ENCODE results near the gene EFNA5.

The EFNA5 gene

GRCh38 chr5:107601076-107601475 is 69.7 kb downstream of the EFNA5 start:
- DNase-seq, result no peak

DNA sequence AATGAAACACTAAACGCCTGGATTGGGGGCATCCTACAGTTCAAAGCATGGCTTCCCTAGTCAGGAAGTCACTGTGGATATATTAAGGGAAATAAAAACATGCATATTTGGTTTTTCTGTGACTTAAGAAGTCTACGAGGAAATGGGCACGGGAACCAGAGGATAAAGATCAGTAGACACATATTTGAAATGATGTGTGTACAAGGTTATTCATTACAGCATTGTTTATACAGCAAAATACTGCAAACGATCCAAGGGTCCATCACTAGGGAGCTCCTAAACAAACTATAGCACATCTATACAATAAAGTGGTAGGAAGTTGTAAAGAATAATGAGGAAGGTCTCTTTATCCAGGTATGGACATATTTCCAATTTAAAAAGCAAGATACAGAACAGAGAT is 71.8 kb downstream of the EFNA5 start:
- DNase-seq, result no peak

GRCh38 chr5:107597803-107598202 is 72.9 kb downstream of the EFNA5 start:
- no peak for DNase-seq

DNA sequence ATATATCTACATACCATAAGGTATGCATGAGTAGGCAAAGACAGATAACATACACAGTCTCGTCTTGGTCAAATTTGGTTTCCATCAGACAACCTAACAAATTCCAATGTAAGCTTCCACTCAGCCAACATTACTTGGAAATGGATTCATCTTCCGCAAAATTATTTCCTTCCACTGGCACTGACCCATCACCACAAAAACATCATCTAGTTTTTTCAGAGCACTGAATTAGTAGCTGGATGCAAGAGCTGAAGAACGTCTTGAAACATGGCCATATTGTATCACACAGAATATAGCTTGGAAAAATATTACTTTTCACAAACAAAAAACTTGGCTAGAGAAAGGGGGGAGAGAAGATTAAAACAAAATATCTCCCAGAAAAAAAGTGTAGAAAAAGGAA is 73.5 kb downstream of the EFNA5 start:
- DNase-seq, result no peak

GRCh38 chr5:107594253-107595045 is 76.3 kb downstream of the EFNA5 start:
- DNase-seq, result no peak

DNA sequence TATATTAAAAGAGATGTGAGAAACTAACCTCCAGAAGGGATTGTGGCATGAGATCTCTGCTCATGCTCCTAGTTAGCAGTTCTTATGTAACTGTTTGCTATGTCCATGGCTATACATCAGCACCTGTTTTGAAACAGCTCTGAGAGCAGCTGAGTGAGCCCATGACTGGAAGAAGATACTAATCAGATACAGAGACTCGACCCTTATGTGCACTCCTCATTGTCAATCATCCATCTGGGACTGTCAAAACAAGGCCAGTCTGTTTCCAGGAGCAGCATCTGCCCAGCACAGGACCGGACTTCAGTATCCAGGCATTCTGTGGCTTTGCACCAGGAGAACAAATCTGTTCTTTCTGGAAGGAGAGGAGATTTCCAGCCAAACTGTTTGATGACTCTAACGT is 77.7 kb downstream of the EFNA5 start:
- no peak for DNase-seq

DNA sequence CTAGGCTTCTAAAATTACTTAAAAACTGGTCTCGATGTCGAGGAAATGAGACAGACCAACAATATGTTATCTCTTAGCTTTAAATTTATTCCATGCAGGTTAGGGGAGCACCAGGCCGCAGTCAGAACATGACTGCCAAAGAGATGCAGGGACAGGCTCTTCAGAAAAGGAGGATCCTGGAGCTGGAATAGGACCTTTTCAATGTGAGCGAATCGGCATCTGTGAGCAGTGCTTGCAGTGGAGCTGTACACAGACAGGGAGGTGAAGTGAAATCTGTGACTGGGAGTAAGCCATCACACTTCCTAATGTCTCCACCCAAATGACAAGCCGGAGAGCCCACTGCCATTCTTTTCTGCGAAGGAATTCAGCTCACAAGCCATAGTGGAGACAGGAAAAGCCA is 78.2 kb downstream of the EFNA5 start:
- no peak for DNase-seq

- DNase-seq, result no peak
These were observed 80.1 kb downstream of the EFNA5 start for GRCh38 chr5:107590686-107591085.

DNA sequence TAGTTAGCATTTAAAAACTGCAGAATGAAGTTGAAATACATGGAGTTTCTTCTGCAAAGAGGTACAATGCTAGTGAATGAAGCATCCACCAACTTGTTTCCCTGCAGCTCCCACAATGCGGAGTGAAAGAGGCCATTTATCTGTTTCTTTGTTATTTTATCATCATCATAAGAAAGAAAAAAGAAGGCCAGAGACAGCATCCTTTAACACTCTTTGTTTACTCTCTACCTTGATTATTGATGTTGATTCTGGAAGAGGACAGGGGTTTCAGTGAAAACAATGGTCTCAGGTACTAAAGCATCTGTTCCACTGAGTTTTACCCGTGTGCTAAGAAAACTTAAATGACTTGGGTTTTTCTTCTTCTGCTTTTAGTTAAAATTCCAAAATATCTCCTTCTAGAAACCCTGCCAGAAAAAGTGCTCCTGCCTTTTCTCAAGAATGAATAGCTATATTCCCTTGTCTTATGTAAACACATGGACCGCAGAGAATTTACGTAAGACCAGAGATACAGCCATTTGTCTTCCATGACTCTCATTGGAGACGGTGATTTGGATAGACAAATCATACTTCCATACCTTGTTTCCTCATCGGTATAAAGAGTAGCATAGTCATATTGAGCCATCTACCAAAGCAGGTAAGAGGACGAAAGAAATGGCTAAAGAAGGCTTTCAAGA is 81.1 kb downstream of the EFNA5 start:
- DNase-seq, result no peak

GRCh38 chr5:107582625-107583024 is 88.1 kb downstream of the EFNA5 start:
- DNase-seq, result no peak

- DNase-seq, result no peak
These were observed 89.6 kb downstream of the EFNA5 start for GRCh38 chr5:107580889-107581820.

GRCh38 chr5:107578051-107578635 is 92.6 kb downstream of the EFNA5 start:
- no peak for DNase-seq

- no peak for DNase-seq
These were observed 93.3 kb downstream of the EFNA5 start for GRCh38 chr5:107577394-107577950.

GRCh38 chr5:107576736-107577393 is 93.9 kb downstream of the EFNA5 start:
- DNase-seq, result no peak

- DNase-seq, result no peak
These were observed 94.6 kb downstream of the EFNA5 start for GRCh38 chr5:107576155-107576554.

DNA sequence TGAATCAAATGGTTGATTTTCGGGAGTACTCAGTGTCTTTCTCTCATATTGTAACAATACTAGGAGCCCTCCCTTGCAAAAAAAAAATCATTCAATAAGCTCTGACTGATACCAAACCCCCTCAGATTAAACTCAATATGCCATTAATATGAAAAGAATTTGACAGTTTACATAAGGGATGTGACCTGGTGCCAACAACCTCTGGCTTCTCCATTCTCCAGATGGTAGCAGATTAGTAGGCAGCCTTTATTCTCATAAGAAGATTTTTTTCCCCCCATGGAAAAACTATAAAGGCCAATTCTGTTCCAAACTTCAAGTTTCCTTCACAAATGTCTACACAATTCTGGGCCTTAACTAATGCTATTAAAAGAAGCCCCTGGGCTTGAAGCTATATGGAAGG is 96.5 kb downstream of the EFNA5 start:
- DNase-seq, result no peak

DNA sequence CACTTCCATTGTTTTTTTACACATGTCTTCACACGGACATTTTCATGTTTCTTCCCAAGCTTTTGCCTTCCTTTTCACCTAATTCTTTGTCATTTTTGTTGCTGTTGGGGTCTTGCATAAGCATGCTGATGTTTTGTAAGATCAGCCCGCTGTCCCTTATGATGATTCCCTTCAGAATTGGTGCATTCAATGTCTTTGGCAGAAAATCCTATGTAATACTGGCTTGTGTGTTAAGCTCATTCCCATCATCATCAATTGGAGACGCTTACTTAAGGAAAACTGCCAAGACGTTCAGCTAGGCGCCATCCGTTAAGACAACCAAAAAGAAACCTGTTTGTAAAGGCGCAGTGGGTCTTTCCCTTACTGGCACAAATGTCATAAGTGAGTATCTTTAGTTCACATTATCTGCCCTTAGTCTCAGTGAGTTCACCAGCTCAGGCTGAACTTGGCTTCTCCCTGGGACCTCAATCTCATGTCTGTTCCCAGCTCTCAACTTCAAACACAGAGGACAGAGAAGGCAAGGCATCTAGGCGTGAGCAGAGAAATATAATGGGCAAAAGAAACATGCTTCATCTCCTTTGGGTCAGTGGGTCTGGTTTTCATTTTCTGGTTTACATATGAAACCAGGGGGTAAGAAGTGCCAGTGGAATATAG is 97.9 kb downstream of the EFNA5 start:
- DNase-seq, result no peak

DNA sequence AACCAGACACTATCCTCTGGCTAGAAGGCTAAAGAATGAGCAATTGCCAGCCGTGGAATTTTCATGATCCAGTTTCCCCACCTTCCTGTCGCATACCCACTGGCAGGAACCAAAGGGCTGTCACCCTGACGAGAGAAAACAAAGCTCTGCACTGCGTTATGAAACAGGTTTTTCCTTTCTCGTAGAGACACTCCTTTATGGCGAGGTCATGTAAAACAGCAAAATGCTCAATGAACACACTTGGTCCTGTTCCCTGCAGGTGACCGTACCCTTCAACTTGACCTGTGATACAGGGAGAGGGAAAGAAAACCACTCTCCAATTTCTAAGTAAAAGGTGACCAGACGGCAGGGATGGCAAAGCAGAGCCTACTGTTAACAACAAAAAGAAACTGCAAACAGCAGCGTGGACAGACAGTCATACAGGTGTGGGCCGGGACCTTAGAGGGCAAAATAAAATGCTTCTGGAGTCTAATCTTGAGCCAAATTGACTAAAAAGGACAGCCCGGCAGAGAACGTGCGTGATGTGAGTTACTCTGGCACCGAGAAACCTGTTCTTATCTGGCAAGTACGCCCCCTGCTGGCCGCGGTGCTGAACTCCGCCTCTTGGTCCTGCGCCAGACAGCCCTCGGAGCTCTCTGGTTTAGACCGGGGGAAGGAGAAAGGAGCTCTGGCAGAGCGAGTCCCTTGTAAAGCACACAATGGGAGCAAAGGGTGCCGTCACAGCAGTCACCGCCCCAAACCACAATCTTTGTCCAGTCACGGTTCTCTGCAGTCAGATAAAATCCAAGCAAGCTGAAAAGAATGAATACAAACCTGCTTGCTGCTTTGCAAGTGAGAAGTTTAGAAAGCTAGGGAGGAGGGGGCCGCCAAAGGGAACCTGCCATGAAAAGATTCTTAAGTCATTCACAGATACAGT is 98.9 kb downstream of the EFNA5 start:
- peak; percentile 77 for DNase-seq

DNA sequence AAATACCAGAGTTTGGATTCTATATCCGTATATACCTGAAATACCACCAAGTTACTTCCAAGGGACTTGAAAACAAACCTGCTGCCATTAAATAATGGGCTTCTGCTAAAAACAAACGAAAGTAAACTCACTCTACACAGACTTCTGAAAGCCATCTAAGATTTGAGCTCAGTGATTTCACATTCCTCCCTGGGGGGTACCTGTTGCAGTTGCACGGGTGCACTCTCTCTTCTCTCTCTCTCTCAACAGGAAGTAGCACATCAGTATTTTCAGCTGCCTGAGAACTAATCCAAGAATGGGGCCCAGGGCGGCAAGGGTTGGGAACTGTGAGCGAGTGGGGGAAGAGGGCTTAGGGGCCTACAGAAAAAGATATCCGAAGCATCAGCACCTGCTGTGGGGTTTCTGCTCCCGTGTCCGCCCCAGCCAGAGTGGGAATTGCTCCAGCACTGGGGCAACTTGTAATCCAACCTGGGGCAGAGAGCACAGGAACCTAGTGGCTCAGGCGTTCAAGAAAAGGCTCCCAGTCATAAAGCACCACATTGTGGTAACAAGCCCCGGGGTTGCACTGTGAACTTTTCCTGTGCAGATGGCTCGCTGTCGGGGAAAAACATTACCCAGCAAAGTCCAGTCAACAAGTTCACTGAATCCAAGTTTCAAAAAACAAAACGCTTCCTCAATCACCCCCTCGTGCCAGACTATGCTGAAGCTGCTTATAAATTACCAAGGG is 99.8 kb downstream of the EFNA5 start:
- DNase-seq, result no peak

DNA sequence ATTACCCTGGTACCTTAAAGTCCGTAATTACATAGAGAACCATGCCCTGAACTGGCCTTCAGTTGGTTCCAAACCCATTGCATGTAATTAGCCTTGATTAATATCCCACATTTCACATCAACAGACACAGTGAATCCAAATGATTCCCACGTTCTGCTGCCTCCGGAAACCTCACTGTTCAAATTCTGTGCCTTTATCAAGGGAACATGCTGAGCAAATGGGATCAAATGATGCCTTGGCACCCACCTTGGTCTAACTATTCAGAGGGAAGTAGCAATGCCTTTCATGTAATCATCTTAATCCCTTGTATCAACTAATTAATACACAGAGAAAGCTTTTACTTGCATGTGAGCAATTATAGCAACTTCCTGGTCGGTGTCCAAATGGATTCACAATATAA is 100.6 kb downstream of the EFNA5 start:
- no peak for DNase-seq

All from DMS79 (cell line).